ENCODE measurements around the gene B4GALNT1.
"Not testable (repeated sequence)": the region's sequence is repeated elsewhere in the genome, so short reads cannot be mapped to it uniquely, and the experiment has no call there.

The B4GALNT1 gene

DNA sequence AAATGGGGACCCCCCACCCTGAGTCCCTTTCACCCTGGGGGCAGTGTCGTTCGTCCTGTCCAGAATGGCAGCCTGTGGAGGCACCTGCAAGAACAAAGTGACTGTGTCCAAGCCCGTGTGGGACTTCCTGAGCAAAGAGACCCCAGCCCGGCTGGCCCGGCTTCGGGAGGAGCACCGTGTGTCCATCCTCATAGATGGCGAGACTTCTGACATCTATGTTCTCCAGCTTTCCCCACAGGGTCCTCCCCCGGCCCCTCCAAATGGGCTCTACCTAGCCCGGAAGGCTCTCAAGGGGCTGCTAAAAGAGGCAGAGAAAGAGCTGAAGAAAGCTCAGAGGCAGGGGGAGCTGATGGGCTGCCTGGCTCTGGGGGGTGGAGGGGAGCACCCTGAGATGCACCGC lies 26.2 kb downstream of the B4GALNT1 start:
- no peak for DNase-seq

DNA sequence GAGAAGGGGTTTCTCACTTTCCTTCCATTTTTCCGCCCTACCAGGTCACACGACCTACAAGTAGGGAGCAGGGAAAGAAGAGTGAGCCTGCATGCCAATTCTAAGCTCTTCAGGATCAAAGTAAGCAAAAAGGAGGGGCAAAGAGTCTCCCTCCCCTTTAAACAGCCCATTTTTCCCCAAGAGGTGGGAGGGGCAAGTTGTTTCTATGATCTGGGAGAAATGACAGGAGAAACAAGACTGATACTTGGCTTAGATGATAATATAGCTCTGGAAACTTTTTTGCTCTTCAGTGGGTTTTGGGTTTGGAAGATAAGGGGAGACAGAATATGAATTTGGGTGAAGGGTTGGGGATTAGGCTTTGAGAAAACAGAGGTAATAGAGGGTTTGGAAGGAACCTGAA lies 26.6 kb downstream of the B4GALNT1 start:
- no peak for DNase-seq

DNA sequence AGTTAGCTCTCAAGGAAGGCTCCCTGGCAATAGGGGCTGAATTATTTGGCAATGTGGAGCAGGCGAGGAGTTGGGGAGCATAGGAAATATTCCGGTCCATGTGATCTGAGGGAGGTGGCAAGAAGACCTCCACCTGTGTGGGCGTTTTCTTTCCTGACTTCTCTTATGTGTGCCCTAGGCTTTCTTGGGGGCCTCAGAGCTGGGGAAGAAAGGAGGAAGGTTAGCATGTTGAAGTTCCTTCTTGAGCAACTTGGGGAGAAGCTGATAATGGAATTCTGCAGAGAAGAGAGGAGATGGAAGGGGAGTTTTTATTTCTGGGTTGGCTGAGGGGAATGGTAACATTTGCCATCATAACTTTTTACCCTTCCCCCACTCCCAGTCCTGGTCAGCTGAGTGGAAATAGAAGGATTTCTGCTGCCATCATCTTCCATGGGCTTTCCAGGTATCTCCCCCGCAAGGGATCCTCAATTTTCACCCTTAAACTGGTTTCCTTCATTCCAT lies 27.1 kb downstream of the B4GALNT1 start:
- no peak for DNase-seq

DNA sequence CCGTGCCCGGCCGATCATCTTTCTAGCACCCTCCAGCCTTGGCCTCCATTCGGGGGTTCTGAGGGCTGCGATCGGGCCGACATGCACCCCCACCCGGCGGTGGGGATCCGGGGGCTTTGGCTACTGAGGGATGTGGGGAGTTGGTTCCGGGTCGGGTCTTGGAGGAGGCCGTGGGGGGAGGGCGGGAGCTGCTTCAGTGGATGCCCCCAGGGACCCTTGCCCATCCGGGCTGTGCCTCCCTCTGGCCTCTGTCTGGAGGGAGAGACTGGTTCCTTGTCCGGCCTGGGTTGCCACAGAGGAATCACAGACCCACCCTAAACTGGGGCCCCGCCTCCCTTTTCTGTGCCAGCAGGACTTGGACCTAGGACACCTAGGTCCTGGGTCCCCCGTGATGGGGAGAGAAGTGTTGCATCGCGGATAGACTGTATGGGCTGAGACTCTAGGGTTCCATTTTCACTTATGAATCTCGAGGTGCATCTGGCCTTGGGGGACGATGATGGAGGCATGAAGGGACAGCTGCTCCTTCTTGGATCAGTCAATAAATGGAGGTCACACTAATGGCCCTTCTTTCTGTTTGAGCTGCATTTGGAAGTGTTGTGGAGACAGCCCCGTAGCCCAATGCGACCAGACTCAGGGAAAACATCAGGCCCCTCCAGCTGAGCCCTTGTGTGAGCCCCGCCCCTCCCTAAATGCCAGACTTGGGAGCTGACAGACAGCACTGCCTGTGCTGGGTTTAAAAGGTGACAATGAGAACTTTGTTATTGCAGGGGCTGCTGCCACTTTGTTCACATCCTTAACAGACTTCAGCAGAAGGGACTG lies 27.8 kb downstream of the B4GALNT1 start:
- DNase-seq: no peak

DNA sequence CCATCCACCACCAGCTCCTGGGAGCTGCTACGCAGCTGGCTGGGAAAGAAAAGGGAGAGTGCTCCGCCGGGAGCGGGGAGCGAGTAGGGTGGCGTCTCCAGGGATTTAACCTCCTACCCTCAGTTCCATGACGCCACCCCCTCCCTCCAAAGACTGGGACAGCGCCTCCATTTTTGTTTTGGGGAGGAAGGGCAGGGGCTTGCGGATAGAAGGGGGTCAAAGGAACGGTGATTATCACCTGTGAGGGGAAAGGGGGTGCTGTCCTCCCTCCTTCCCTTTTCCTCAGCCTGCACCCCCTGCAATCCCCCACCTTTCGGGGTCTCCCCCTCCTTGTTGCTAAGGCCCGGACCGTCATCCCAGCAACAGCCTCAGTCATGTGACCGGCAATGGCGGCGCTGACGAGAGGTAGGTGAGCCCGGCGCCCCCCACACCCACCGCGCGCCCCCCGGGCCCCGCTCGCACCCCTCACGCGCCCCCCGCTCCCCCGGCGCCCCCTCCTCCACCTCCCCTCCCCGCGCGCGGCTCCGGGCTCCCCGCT lies 28.5 kb downstream of the B4GALNT1 start, which contains the start of gene DTX3:
Gene DTX3, plus strand, starts transcription at position 371 of the 538 bp plus-strand sequence. CDS start 1,694 bp downstream, outside the sequence.
- no peak for DNase-seq

DNA sequence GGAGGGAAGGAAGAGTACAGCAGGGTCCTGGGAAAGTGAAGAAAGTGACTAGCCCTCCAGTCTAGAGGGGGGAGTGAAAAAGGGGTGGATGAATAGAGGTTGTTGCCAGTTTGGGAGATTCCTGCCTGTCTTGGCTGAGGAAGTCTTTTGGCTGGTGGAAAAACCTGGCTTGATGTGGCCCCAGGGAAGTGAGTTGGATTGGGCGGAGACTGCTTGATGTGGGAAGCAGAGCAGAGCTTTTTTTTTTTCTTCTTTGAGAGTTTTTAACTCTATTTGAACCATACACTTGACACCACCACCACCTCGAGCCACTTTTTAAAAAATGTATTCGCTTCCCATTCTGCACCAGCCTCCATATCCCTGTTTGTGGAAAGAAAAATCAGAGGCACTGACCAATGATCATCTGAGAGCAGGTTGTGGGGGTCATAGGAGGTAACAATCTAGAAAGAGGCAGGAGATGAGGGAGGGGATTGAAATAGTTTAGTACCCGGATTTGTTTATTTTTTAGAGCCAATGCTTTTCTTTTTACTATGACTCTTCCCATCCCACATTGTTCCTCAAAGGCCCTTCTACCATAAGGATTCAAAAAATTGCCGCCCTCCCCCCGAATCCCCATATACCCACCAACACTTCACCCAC lies 29.1 kb downstream of the B4GALNT1 start:
- DNase-seq: no peak

DNA sequence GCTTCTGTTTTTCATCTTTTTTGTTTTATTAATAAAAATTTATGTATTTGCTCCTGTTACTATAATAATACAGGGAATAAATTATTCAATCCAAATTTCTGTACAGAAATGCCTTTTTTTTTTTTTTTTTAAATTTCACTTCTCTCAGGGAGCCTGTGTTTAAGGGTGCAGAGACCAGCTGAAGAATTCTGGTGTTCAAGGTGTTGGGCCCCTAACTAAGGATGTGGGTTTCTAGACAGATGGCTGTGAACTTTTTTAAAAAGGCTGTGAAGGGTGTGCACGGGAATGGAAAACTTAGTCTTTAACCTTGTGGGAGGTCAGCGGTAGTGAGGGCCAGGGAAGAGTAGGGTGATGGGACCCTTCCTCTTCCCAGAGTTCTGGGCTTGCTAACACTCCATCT lies 29.7 kb downstream of the B4GALNT1 start:
- no peak for DNase-seq

DNA sequence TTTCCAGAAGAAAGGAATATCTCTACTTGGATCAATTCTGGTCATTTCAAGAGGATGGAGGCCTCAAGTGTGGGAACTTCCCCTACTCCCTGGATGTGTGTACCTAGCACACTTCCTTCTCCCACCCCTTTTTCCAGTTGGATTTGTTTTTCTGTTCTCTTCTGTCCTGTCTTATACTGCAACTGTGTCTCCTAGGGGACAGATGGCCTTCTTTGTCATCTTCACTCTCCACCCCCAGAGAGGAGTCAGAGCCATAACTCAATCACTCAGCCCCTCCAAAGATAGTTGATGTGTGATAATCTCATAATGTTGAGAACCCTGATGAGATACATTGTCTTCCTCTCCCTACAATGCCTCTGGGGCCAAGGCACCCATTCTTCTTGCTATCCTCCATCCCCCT lies 30.5 kb downstream of the B4GALNT1 start:
- DNase-seq: no peak

DNA sequence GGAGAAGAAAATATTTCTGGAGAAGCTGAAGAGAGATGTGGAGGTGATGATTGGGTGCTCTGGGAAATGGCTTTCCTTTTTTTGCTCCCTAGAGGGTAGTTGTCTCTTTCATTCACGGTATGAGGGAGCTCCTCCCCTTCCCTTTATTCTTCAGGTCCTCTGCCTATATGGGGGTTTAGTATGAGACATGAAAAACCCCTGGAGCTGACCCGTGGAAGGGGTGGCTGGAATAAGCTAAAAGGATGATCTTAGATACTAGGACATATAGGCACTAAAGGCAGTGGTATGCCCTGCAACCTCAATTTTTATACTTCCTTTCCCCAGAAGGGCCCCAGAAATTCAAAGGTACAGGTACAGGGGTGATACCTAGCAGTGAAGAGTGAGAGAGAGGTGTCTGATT lies 32.6 kb downstream of the B4GALNT1 start:
- no peak for DNase-seq

DNA sequence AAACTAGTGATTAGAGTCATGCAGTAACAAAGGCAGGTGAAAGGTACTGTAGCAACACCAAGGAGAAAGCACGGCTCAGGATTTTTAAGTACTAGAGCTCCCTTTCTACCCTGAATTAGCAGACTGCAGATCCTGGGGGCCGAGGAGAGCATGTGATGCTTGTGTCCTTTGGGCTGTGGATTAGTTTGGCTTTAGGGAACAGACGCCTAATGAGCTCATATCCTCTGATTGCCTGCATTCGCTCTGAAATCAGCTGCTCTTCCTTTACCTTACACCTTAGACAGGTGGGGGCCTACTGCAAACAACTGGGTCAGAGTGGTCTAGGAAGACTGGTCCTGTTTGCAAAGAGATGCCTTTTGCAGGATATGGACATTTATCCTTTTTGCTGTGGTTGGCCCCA lies 39.8 kb downstream of the B4GALNT1 start:
- DNase-seq: no peak

DNA sequence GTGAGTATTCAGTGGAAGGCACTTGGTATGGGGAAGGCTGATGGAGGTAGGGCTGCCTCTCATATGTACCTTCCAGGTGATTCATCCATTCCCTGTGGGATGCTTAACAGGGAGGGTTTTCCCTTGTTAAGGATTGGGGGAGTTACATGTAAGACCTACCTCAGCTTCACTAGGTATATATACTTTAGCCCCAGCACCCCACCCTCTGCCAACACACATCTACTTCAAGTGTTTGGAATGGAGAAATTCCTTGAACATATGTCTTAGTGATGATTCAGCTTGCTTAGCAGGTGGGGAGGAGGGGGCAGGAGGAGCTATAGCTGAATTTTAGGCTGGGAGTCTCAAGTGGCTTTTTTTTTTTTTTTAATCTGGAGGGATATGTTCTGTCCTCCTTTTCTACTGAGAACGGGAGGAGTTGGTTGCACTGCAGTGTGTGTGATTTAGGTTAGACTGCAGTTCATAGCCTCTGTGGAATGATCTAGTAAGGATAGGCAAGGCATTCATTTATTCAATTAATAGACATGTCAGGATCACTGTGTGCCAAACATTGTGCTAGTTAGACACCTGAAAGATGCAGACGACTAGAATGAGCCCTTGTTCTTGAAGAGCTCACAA lies 40.3 kb downstream of the B4GALNT1 start:
- no peak for DNase-seq

DNA sequence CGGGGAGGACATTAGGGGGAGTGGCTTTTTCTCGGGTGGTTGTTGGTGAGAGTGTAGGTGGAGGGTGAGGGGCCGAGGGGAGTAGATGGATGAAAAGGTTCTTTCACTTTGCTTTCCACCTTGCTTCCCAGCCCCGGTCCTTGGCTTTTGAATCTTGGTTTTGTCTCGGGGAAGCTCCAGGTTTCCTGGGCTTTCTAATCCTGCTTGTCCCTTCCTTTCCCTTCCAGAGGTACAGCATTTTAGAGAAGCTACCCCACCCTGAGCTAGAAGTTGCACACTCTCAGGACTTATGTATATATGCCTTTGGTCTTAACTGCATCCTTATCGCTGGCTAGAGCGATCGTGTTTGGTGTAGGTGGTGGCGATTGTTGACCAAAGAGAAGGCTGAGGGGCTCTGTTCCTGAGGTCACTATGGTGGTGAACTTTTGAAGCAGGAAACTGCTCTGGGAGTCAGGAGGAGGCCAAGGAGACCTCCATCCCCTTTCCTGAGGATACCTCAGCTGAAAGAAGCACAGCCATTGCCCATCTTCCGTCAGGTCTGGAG lies 41.1 kb downstream of the B4GALNT1 start:
- DNase-seq: no peak

DNA sequence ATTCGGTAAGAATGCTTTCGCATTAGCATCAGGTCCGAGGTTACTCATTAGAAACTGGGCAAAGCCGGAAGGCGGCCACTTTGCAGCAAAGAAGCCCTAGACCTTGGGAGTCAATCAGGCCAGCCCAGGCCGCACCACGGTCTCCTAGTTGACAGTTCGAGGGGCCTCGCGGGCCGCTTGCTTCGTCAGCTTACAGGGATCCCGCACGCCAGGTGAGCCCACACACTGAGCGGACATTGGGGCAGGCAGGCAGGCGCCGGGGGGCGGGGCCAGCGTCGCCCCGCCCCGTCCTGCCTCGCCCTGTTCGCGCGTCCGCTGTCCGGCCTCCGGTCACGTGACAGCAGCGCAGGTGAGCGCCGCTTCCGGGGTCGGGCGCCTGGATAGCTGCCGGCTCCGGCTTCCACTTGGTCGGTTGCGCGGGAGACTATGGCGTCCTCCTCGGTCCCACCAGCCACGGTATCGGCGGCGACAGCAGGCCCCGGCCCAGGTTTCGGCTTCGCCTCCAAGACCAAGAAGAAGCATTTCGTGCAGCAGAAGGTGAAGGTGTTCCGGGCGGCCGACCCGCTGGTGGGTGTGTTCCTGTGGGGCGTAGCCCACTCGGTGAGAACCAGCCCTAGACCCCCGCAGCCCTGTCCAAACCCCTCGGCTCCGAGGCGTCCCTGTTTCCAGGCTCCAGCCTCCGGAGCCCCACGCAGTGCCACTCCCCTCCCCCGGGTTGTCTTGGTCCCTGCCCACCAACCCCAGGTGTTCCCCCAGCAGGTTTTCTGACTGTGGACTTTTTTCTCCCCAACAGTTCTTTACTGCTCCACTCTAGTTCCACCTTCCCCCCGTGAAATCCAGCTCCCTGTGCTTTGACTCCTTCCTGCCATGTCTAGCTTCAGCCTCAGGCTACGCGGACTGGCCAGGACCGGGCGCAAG lies 41.9 kb downstream of the B4GALNT1 start, which contains the start of gene PIP4K2C:
Gene PIP4K2C, plus strand, starts transcription at position 329 of the 918 bp plus-strand sequence. Its CDS starts 98 bp downstream, at position 427.
- no peak for DNase-seq

DNA sequence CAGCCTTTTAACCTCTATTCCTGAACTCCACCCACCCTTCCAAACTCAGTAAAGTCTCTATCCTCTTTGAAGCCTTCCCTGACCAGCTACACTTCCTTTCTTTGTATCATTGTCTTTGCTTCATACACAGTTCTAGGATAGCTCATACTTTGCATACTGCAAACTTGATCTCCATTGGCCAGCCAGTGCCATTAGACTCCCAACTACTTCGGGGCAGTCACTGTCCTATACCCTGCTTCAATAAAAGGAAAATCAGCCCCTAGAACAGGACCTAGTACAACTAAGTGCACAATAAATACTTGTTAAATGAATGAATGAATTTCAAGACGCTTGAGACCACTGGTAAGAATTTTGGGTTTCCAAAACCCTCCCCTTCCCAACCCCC lies 42.5 kb downstream of the B4GALNT1 start:
- DNase-seq: no peak

DNA sequence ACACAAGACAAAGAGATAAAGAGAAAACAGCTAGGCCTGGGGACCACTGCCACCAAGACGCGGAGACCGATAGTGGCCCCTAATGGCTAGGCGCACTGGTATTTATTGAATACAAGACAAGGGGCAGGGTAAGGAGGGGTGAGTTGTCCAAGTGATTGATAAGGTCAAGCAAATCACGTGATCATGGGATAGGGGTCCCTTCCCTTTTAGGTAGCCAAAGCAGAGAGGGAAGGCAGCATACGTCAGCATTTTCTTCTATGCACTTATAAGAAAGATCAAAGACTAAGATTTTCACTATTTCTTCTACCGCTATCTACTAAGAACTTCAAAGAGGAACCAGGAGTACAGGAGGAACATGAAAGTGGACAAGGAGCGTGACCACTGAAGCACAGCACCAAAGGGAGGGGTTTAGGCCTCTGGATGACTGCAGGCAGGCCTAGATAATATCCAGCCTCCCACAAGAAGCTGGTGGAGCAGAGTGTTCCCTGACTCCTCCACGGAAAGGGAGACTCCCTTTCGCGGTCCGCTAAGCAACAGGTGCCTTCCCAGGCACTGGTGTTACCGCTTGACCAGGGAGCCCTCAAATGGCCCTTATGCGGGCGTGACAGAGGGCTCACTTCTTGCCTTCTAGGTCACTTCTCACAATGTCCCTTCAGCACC lies 43.9 kb downstream of the B4GALNT1 start:
- DNase-seq: not testable (repeated sequence)

DNA sequence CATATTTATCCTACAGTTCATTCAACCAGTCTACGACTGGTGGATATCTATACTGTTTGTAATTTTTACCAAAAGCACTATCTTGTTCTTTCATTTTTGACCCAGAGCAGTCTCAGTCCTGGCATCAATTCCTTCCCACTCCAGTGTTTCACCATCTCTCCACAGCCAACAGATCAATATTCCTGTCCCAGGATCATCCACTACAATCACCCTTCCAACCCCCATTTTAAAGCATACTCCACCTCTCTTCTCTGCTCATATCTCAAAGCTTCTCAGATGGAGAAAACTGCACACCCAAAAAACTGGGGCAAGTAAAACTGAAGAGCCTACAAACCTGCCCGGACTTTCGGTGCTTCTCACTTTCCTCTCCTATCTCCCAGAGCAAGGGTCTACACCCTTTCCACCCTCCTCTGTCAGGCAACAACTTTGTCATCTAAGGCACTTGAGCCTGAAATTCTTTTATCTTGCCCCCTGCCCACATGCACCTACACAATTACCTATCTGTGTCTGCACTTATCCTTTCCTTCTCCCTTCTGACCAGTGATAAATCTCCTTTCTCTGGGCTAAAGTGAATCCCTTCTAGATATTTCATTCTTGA lies 46.1 kb downstream of the B4GALNT1 start:
- no peak for DNase-seq

DNA sequence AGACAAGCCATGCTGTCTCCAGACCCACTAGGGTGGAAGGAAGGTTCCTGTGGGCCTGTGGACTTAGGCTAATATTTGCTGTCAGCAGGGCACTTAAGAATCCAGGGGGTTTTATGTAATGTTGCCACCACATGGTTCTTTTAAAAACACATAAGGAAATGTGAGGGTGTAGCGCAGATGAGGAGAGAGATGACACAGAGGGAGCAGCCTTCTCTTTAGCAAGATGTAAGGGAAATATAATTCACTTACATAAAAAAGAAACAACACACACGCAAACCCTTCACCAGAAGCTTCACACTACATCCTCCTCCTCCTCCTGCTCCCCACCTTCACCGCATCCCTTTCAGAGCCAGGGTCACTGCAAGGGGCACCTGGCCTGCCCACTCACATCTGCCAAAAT lies 46.9 kb downstream of the B4GALNT1 start:
- DNase-seq: no peak

DNA sequence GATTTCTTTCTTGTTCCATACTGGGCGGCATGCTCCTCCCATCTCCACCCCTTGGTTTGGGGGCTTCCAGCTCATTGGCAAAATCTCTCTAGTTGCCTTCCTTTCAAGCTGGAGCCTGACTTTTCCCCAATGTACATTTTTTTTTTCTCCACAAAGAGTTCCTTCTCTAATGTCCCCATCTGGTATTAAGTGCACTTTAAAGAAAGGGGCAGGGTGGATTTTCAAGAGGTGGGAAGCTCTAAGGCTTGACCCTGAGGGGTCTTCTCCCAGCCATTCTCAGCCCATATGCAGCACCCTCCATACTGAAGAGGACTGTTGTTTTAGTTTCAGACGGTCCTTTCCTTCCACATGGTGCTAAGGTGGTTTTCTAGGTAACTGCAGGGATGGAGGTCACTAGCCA lies 47.8 kb downstream of the B4GALNT1 start:
- DNase-seq: no peak

DNA sequence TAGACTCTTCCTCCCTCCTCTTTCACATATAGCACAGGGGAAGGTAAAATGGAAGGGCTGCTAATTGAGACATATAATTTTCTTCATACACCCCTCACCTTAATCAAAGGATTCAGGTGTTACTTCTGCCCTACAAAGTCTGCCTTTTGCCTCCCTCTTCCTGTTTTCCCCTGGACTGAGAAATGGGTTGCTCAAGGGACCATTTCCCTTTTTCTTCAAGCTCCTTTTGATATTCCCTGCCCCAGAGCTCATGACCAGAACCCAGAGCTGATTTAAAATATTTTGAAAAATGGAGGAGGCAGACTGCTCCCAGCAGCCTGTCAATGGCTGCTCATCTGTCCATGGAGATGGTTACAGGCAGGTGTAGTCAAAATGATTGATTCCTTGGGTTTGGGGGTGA lies 48.3 kb downstream of the B4GALNT1 start:
- DNase-seq: no peak

DNA sequence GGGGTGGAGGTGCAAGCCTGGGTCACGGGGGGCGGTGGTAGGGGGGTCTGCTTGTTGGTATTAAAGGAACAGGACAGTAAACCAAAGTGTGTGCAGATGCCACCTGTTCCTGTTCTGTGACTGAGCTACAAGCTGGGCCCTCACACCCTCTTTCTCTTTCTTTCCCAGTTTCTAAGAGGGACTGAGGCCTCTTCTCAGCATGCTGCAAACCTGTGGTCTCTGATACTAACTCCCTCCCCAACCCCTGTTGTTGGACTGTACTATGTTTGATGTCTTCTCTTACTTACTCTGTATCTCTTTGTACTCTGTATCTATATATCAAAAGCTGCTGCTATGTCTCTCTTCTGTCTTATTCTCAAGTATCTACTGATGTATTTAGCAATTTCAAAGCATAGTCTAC lies 49.0 kb downstream of the B4GALNT1 start:
- DNase-seq: no peak

Measured in KG1 (cell line).